Mesenchymal stem cell (in vitro differentiated cells and primary cell): ENCODE results near the gene ADAM10. TPM values are rescaled to one million over a fixed set of nuclear protein-coding genes. Genes with fewer than 3 reads are reported as not detected.

ENCODE experiments used
- DNase-seq: peaks from one replicate; pipeline ENCODE4 v3.0.0-alpha.2; 2013
- H2AFZ ChIP-seq: one replicate; pipeline ENCODE4 v1.6.1; 2013; ENCODE audit warnings: low read depth, mild to moderate bottlenecking, control low read depth, inconsistent platforms, low read length, moderate library complexity
- H2AK5ac ChIP-seq: 2 replicates; pipeline ENCODE4 v1.6.1; 2013; ENCODE audit warnings: low read length, moderate library complexity, mild to moderate bottlenecking, inconsistent platforms; ENCODE audit not compliant: severe bottlenecking
- H2BK120ac ChIP-seq: one replicate; pipeline ENCODE4 v1.6.1; 2013; ENCODE audit warnings: low read depth, mild to moderate bottlenecking, inconsistent platforms, low read length, moderate library complexity
- H2BK12ac ChIP-seq, 2 experiments: one replicate each; pipeline ENCODE4 v1.6.1; 2013; ENCODE audit warnings: inconsistent platforms in 2 of 2, low read length in 2 of 2, mild to moderate bottlenecking in 2 of 2, moderate library complexity in 2 of 2, control low read depth in 1 of 2
- H2BK15ac ChIP-seq: one replicate; pipeline ENCODE4 v1.6.1; 2013; ENCODE audit warnings: mild to moderate bottlenecking, low read depth, inconsistent platforms; ENCODE audit not compliant: poor library complexity, severe bottlenecking
- H2BK5ac ChIP-seq: 2 replicates; pipeline ENCODE4 v1.6.1; 2013; ENCODE audit warnings: low read depth, mild to moderate bottlenecking, low read length, control low read depth, inconsistent platforms; ENCODE audit not compliant: poor library complexity, severe bottlenecking
- H3K14ac ChIP-seq, 2 experiments: one replicate each; pipeline ENCODE4 v1.6.1; 2013; ENCODE audit warnings: inconsistent platforms in 2 of 2, low read length in 2 of 2, control low read depth in 1 of 2, mild to moderate bottlenecking in 1 of 2, moderate library complexity in 1 of 2
- H3K18ac ChIP-seq, 2 experiments: one replicate each; pipeline ENCODE4 v1.6.1; 2013; ENCODE audit warnings: inconsistent platforms in 2 of 2, low read length in 2 of 2, control low read depth in 1 of 2, low read depth in 1 of 2, mild to moderate bottlenecking in 1 of 2
- H3K23ac ChIP-seq, 2 experiments: one replicate each; pipeline ENCODE4 v1.6.1; 2013; ENCODE audit warnings: inconsistent platforms in 2 of 2, low read length in 2 of 2, mild to moderate bottlenecking in 2 of 2, moderate library complexity in 2 of 2, control low read depth in 1 of 2
- H3K27ac ChIP-seq: 2 replicates; pipeline ENCODE4 v1.5.1; 2013; ENCODE audit warnings: mild to moderate bottlenecking, moderate library complexity, low read length, control low read depth, inconsistent platforms; ENCODE audit not compliant: poor library complexity, severe bottlenecking
- H3K27me3 ChIP-seq, 2 experiments: 2 replicates each; pipeline versions ENCODE4 v1.6.1 to v1.7.0; 2013; ENCODE audit warnings: low read length in 2 of 2, mild to moderate bottlenecking in 2 of 2, moderate library complexity in 2 of 2, control low read depth in 1 of 2, inconsistent platforms in 1 of 2; ENCODE audit not compliant: control insufficient read depth in 1 of 2, insufficient read depth in 1 of 2
- H3K36me3 ChIP-seq, 2 experiments: 2 replicates each; pipeline versions ENCODE4 v1.6.1 to v1.7.0; 2013; ENCODE audit warnings: low read length in 2 of 2, control low read depth in 1 of 2, inconsistent platforms in 1 of 2, low read depth in 1 of 2, mild to moderate bottlenecking in 1 of 2; ENCODE audit not compliant: insufficient read depth in 2 of 2, control insufficient read depth in 1 of 2
- H3K4ac ChIP-seq, 2 experiments: one replicate each; pipeline ENCODE4 v1.6.1; 2013; ENCODE audit warnings: inconsistent platforms in 2 of 2, low read length in 2 of 2, mild to moderate bottlenecking in 2 of 2, moderate library complexity in 2 of 2, control low read depth in 1 of 2, low read depth in 1 of 2
- H3K4me1 ChIP-seq: 2 replicates; pipeline ENCODE4 v1.6.1; 2013; ENCODE audit warnings: low read depth, low read length, control low read depth; ENCODE audit not compliant: control insufficient read depth, insufficient read depth
- H3K4me2 ChIP-seq: 2 replicates; pipeline ENCODE4 v1.6.1; 2013; ENCODE audit warnings: low read length, mild to moderate bottlenecking, inconsistent platforms; ENCODE audit not compliant: poor library complexity, severe bottlenecking
- H3K4me3 ChIP-seq, 2 experiments: 2 replicates each; pipeline versions ENCODE4 v1.5.1 to v1.7.0; 2013; ENCODE audit warnings: low read length in 2 of 2, mild to moderate bottlenecking in 2 of 2, control low read depth in 1 of 2, low read depth in 1 of 2; ENCODE audit not compliant: insufficient read depth in 1 of 2
- H3K79me1 ChIP-seq: replicated peaks from 2 replicates; pipeline ENCODE4 v1.6.1; 2013; ENCODE audit warnings: mild to moderate bottlenecking, control low read depth, low read length, inconsistent platforms; ENCODE audit not compliant: poor library complexity, severe bottlenecking
- H3K9ac ChIP-seq: 2 replicates; pipeline ENCODE4 v1.7.0; 2013; ENCODE audit warnings: mild to moderate bottlenecking, low read length, moderate library complexity
- H3K9me3 ChIP-seq: 2 replicates; pipeline ENCODE4 v1.7.0; 2013; ENCODE audit warnings: mild to moderate bottlenecking, low read length; ENCODE audit not compliant: control insufficient read depth
- H4K8ac ChIP-seq: one replicate; pipeline ENCODE4 v1.6.1; 2013; ENCODE audit warnings: inconsistent platforms, mild to moderate bottlenecking, low read length, moderate library complexity
- H4K91ac ChIP-seq: one replicate; pipeline ENCODE4 v1.6.1; 2013; ENCODE audit warnings: mild to moderate bottlenecking, low read length, inconsistent platforms
- WGBS: methylation state at CpG from one replicate; pipeline ENCODE4 v1.1.7; 2013; ENCODE audit warnings: mixed read lengths; 5-methylcytosine and 5-hydroxymethylcytosine counted together
- polyA plus RNA-seq, 2 experiments: library from polyadenylated mRNA; stranded (reverse); fragments of 200-250 nt; gene quantifications; one replicate each; pipeline ENCODE4 v1.2.3, GENCODE V29; 2013

The ADAM10 gene
- polyA plus RNA-seq (2013, experiment 1 of 2), result 313 TPM
- polyA plus RNA-seq (2013, experiment 2 of 2), result 300 TPM

GRCh38 chr15:58749532-58750337 lies at the start of gene ADAM10:
Gene ADAM10, minus strand, starts transcription at chr15:58749707. Its CDS starts 173 bp downstream, at chr15:58749534.
- Histone ChIP-seq H3K18ac (peak within 1 kb of the TSS; percentile 95 to 99), H4K91ac (peak within 1 kb of the TSS; percentile 91), H3K79me1 (no peaks in the 10 kb centered on the region), H3K4me2 (peak within 1 kb of the TSS; percentile 81), H3K36me3 (no peaks in the 10 kb centered on the region), H3K14ac (peak within 1 kb of the TSS; percentile 76 to 99), H2BK12ac (peak within 1 kb of the TSS in 1 of 2 experiments; percentile 92), H3K9ac (peak within 1 kb of the TSS; percentile 95), H2BK5ac (peak within 1 kb of the TSS; percentile 98), H3K23ac (peak within 1 kb of the TSS; percentile 51 to 99), H3K4me1 (peaks cover 3% of the 10 kb centered on the region), H3K4me3 (peak within 1 kb of the TSS; percentile 86 to 96), H2AK5ac (peak within 1 kb of the TSS; percentile 9), H3K27ac (peak within 1 kb of the TSS; percentile 97), H2AFZ (peak within 1 kb of the TSS; percentile 61), H2BK15ac (peak within 1 kb of the TSS; percentile 87), H3K9me3 (no peaks in the 10 kb centered on the region), H3K27me3 (no peaks in the 10 kb centered on the region), H4K8ac (peak within 1 kb of the TSS; percentile 89), H2BK120ac (peak within 1 kb of the TSS; percentile 71), H3K4ac (peak within 1 kb of the TSS; percentile 83 to 99)
- DNase-seq, result peak; percentile 99
- WGBS, result under 1% methylated on average over 43 of the region's 62 CpGs

GRCh38 chr15:58797505-58797904 lies 48.0 kb upstream of the ADAM10 start:
- Histone ChIP-seq H4K91ac (no peak overlapping the region), H3K9me3 (no peaks in the 10 kb centered on the region), H3K4me2 (no peak overlapping the region), H3K27ac (no peak overlapping the region), H3K18ac (no peak overlapping the region), H3K4ac (no peak overlapping the region), H3K4me3 (no peak overlapping the region), H2BK15ac (no peak overlapping the region), H3K36me3 (peaks cover 0 to 16% of the 10 kb centered on the region in 2 experiments), H3K9ac (no peak overlapping the region), H3K14ac (no peak overlapping the region), H3K27me3 (no peaks in the 10 kb centered on the region), H2BK12ac (no peak overlapping the region), H2AFZ (no peak overlapping the region), H3K79me1 (peaks cover 16% of the 10 kb centered on the region), H2BK5ac (no peak overlapping the region), H2BK120ac (no peak overlapping the region), H2AK5ac (no peak overlapping the region), H3K4me1 (no peaks in the 10 kb centered on the region), H4K8ac (no peak overlapping the region), H3K23ac (no peak overlapping the region)
- WGBS, result 100% methylated on average over 2 of the region's 3 CpGs
- no peak for DNase-seq

DNA sequence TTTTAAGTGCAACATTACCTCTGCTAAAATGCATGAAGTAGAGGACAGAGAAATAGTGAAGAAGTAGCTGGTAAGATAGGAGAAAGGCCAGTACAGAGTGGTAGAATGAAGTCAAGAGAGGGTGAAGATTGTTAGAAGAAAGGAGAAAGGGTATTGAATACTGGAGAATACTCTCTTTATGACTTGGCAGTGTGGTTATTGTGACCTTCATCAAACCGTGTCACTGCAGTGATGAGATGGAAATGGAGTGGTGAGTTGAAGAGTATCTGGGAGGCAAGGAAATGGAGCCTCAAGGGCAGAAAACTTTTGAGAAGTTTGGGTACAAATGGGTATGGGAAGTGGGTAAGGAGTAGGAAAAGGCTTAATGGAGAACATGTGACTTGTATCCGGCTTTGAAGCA lies 46.3 kb upstream of the ADAM10 start:
- no peak overlapping the region for H2BK12ac ChIP-seq
- H3K9ac ChIP-seq, result no peak overlapping the region
- no peak overlapping the region for H3K27ac ChIP-seq
- H2BK120ac ChIP-seq, result no peak overlapping the region
- no peak overlapping the region for H3K4ac ChIP-seq
- no peak overlapping the region for H4K91ac ChIP-seq
- no peak overlapping the region for H3K14ac ChIP-seq
- H3K27me3 ChIP-seq, result no peaks in the 10 kb centered on the region
- H4K8ac ChIP-seq, result no peak overlapping the region
- no peak overlapping the region for H2BK15ac ChIP-seq
- no peak overlapping the region for H3K23ac ChIP-seq
- H3K18ac ChIP-seq, result no peak overlapping the region
- peaks cover 15% of the 10 kb centered on the region for H3K79me1 ChIP-seq
- H3K36me3 ChIP-seq, result peaks cover 0 to 23% of the 10 kb centered on the region in 2 experiments
- H3K4me3 ChIP-seq, result no peak overlapping the region
- no peak for DNase-seq
- H3K9me3 ChIP-seq, result no peaks in the 10 kb centered on the region
- no peak overlapping the region for H2BK5ac ChIP-seq
- H2AFZ ChIP-seq, result no peak overlapping the region
- H2AK5ac ChIP-seq, result no peak overlapping the region
- no peaks in the 10 kb centered on the region for H3K4me1 ChIP-seq
- no peak overlapping the region for H3K4me2 ChIP-seq
- 94% methylated on average over 2 of the region's 2 CpGs for WGBS

DNA sequence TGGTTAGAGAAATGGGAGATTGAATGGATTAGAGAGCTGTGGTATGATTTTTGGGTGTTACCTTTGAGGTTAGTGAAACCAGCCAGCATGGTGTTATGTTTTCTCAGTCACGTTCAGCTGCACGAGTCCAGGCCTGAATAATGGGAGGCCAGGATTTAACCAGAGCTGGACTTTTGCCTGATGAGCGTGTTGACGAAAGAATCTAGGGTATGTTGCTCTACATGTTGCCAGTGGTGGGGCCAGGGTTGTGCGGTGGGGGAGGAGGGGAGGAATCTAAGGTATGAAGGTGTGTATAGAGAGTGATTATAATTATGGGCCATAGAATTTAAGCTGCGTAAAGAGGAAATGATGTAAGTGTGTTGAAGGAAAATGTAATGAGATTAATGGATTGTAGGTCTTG lies 44.4 kb upstream of the ADAM10 start:
- Histone ChIP-seq H3K4me3 (no peak overlapping the region), H4K8ac (no peak overlapping the region), H2BK15ac (no peak overlapping the region), H3K27me3 (no peaks in the 10 kb centered on the region), H3K79me1 (peaks cover 10% of the 10 kb centered on the region), H3K23ac (no peak overlapping the region), H2BK12ac (no peak overlapping the region), H2AFZ (no peak overlapping the region), H2BK5ac (no peak overlapping the region), H3K4ac (no peak overlapping the region), H3K9ac (no peak overlapping the region), H3K36me3 (peaks cover 2 to 32% of the 10 kb centered on the region in 2 experiments), H3K18ac (no peak overlapping the region), H3K27ac (no peak overlapping the region), H3K14ac (no peak overlapping the region), H3K9me3 (no peaks in the 10 kb centered on the region), H2BK120ac (no peak overlapping the region), H2AK5ac (no peak overlapping the region), H3K4me1 (no peaks in the 10 kb centered on the region), H4K91ac (no peak overlapping the region), H3K4me2 (no peak overlapping the region)
- DNase-seq, result no peak
- 96% methylated on average over 6 of the region's 6 CpGs for WGBS
